Panc1 (cell line): ENCODE results near the gene GABRA4. TPM values are rescaled to one million over a fixed set of nuclear protein-coding genes. Genes with fewer than 3 reads are reported as not detected.

Source experiments
- ATAC-seq: fragments of 200-7000 bp; cut with Tn5 transposase; 2 replicates; pipeline ENCODE4 v1.9.1; 2020; ENCODE audit warnings: mild to moderate bottlenecking, moderate library complexity
- BruUV-seq: library from RNA; stranded (reverse); fragments of 400-500 nt; replicated peaks from 2 replicates; lab custom pipeline; 2021; lab: Mats Ljungman, UMichigan
- CTCF ChIA-PET: fragments of 300-600 bp; sonication (Branson Sonifier 250); formaldehyde crosslinking; loops from one replicate; lab custom pipeline; 2022; ENCODE audit warnings: antibody characterized with exemption; lab: Charles Lee
- POLR2A ChIA-PET: fragments of 300-600 bp; sonication (Branson Sonifier 250); formaldehyde crosslinking; loops from one replicate; lab custom pipeline; 2022; ENCODE audit warnings: antibody characterized with exemption; lab: Charles Lee
- DNase-seq: peaks from one replicate; pipeline ENCODE4 v3.0.0-alpha.2; 2010; ENCODE audit warnings: low read depth, low spot score
- H3K27ac ChIP-seq: 2 replicates; pipeline ENCODE4 v1.5.1; 2011; ENCODE audit warnings: mild to moderate bottlenecking, low read length, inconsistent platforms
- H3K27me3 ChIP-seq: fragments of 200-500 bp; sonication (Bioruptor generic); 2 replicates; pipeline ENCODE4 v1.6.0; 2014; ENCODE audit warnings: low read length, inconsistent platforms; ENCODE audit not compliant: control insufficient read depth, insufficient read depth
- H3K36me3 ChIP-seq: fragments of 200-500 bp; sonication (Bioruptor generic); 2 replicates; pipeline ENCODE4 v1.5.1; 2014; ENCODE audit warnings: inconsistent platforms, mild to moderate bottlenecking, low read length, moderate library complexity; ENCODE audit not compliant: control insufficient read depth, insufficient read depth
- H3K4me1 ChIP-seq: 2 replicates; pipeline ENCODE4 v1.5.1; 2011; ENCODE audit warnings: inconsistent platforms, mild to moderate bottlenecking, low read length, moderate library complexity; ENCODE audit not compliant: control insufficient read depth, insufficient read depth
- H3K4me3 ChIP-seq, 2 experiments: 2 replicates each; pipeline ENCODE4 v1.5.1; 2011 to 2012; ENCODE audit warnings: low read depth in 2 of 2, low read length in 2 of 2, mild to moderate bottlenecking in 2 of 2, inconsistent platforms in 1 of 2, moderate library complexity in 1 of 2
- H3K9me3 ChIP-seq: fragments of 200-500 bp; sonication (Bioruptor generic); 2 replicates; pipeline ENCODE4 v1.5.1; 2014; ENCODE audit warnings: low read depth, mild to moderate bottlenecking, inconsistent platforms, low read length, moderate library complexity; ENCODE audit not compliant: control insufficient read depth, insufficient read depth
- CTCF ChIP-seq: fragments of 450-650 bp; IDR thresholded peaks from 2 replicates; pipeline ENCODE4 v1.5.1; 2017; ENCODE audit warnings: mild to moderate bottlenecking
- POLR2AphosphoS5 ChIP-seq: IDR thresholded peaks from 2 replicates; pipeline ENCODE4 v1.6.1; 2012; ENCODE audit warnings: mild to moderate bottlenecking, low read depth, low read length, moderate library complexity
- SIN3A ChIP-seq: IDR thresholded peaks from 2 replicates; pipeline ENCODE4 v1.6.1; 2012; ENCODE audit warnings: low read depth, mild to moderate bottlenecking, low read length, moderate library complexity, borderline replicate concordance; ENCODE audit not compliant: insufficient read depth
- TCF7L2 ChIP-seq: IDR thresholded peaks from 2 replicates; pipeline ENCODE4 v1.6.1; 2011; ENCODE audit warnings: mild to moderate bottlenecking, low read depth, low read length, inconsistent platforms
- in situ Hi-C: cut with HindIII; loops from 2 replicates; pipeline ENCODE4 v1.10.0; 2016; ENCODE audit warnings: low sequenced_read_pairs, low pct_unique_long_range_greater_than_20kb
- intact Hi-C: fragments of 100-400 bp; cut with micrococcal nuclease; formaldehyde crosslinking; loops from one replicate; pipeline ENCODE4 v1.10.0; 2022; ENCODE audit not compliant: unreplicated experiment
- total RNA-seq: library from RNA; stranded (reverse); gene quantifications from one replicate; pipeline ENCODE4 v1.2.1, GENCODE V29; 2021; ENCODE audit not compliant: unreplicated experiment
- TF ChIP-seq, protein P1 (sequence below), 2 experiments: IDR thresholded peaks; 2 replicates each; pipeline ENCODE4 v1.6.1; 2011 to 2012; ENCODE audit warnings: low read depth in 2 of 2, control low read depth in 1 of 2, low read length in 1 of 2, mild to moderate bottlenecking in 1 of 2, moderate library complexity in 1 of 2; ENCODE audit not compliant: insufficient read depth in 1 of 2

Gene GABRA4
- total RNA-seq, 1 experiment from 2014 or later = not detected

DNA sequence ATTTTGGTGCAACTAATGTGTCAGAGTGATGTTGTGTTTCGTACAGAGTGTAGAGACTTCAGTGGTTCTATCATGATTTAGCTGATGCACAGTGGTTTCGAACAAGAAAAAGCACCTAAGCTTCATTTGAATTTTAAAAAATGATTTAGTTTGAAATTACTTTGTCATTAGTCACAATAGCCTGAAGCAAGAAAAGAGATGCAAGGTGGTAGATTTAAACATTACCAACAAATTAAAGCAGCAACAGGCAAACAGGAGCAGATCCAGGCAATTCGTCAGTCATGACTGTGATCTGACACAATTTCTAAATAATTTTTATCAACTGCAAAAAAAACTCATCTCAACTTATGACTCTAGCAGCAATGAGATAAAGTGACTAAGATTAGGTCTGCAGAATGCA is 59.7 kb downstream of the GABRA4 start:
- H3K27me3 ChIP-seq = no peaks in the 10 kb centered on the region
- H3K4me3 ChIP-seq = no peak overlapping the region
- in situ Hi-C loops = no loop called here
- DNase-seq = no peak
- H3K9me3 ChIP-seq = no peaks in the 10 kb centered on the region
- no peaks in the 10 kb centered on the region for H3K4me1 ChIP-seq
- POLR2A ChIA-PET = no interaction called here
- intact Hi-C loops = no loop called here
- H3K27ac ChIP-seq = no peak overlapping the region
- BruUV-seq = no TSS peak
- H3K36me3 ChIP-seq = no peaks in the 10 kb centered on the region
- no peak for ATAC-seq
- no peak for TF ChIP-seq POLR2AphosphoS5
- no peak for TF ChIP-seq CTCF
- TF ChIP-seq TCF7L2 = no peak
- no peak for TF ChIP-seq SIN3A
- TF ChIP-seq, protein P1, sequence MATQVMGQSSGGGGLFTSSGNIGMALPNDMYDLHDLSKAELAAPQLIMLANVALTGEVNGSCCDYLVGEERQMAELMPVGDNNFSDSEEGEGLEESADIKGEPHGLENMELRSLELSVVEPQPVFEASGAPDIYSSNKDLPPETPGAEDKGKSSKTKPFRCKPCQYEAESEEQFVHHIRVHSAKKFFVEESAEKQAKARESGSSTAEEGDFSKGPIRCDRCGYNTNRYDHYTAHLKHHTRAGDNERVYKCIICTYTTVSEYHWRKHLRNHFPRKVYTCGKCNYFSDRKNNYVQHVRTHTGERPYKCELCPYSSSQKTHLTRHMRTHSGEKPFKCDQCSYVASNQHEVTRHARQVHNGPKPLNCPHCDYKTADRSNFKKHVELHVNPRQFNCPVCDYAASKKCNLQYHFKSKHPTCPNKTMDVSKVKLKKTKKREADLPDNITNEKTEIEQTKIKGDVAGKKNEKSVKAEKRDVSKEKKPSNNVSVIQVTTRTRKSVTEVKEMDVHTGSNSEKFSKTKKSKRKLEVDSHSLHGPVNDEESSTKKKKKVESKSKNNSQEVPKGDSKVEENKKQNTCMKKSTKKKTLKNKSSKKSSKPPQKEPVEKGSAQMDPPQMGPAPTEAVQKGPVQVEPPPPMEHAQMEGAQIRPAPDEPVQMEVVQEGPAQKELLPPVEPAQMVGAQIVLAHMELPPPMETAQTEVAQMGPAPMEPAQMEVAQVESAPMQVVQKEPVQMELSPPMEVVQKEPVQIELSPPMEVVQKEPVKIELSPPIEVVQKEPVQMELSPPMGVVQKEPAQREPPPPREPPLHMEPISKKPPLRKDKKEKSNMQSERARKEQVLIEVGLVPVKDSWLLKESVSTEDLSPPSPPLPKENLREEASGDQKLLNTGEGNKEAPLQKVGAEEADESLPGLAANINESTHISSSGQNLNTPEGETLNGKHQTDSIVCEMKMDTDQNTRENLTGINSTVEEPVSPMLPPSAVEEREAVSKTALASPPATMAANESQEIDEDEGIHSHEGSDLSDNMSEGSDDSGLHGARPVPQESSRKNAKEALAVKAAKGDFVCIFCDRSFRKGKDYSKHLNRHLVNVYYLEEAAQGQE (IDR thresholded peaks at IDR 0.05; ENCODE audit: insufficient read depth in 1 of 2, low read depth in 2 of 2, low read length in 1 of 2) = no peak
- CTCF ChIA-PET = no interaction called here

DNA sequence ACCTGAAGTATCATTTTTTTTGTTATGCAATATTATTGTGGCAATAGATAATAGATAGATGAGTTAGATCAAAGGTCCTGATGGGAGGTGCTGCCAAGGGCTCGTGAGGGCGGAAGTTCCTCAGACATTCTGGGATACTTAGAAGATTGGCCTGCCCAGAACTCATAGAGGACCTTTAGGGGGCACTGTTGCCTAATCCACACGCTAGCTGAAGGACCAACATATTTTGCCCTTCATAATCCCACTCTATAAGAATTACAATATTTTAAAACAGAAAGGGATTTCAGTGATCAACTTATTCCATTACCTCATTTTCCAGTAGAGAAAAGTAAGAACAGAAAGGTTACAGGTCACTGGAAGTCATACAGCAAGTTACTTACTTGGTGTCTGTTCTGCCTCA is 61.4 kb downstream of the GABRA4 start:
- intact Hi-C loops (no loop called here), in situ Hi-C loops (no loop called here)
- no peaks in the 10 kb centered on the region for H3K9me3 ChIP-seq
- CTCF ChIA-PET = no interaction called here
- H3K27me3 ChIP-seq = no peaks in the 10 kb centered on the region; the same call in 1 of the 2 replicates
- BruUV-seq = no TSS peak
- no peak overlapping the region for H3K4me3 ChIP-seq
- ATAC-seq (no peak), DNase-seq (no peak)
- H3K4me1 ChIP-seq = no peaks in the 10 kb centered on the region
- POLR2A ChIA-PET = no interaction called here
- TF ChIP-seq CTCF (peak; percentile 47), TCF7L2 (no peak)
- H3K27ac ChIP-seq = no peak overlapping the region
- H3K36me3 ChIP-seq = no peaks in the 10 kb centered on the region

DNA sequence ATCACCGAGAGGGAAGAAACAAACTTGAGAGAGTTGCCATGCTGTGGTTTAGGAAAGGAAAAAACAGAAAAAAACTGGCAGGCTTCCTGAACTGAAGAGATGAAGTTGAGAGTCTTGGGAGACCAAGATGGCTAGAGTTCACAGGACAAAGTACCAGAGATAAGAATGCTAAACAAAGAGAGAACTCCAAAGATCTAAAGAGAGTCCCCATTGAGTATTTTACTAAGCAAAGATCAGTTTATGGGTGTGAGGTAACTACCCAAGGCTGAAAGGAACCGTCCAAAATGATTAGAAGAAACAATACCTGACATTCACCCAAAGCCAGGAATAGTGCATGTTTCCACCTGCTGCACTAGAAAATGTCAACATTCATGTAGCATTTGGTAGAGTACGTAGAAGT is 62.5 kb downstream of the GABRA4 start:
- DNase-seq = no peak
- no peaks in the 10 kb centered on the region for H3K36me3 ChIP-seq
- H3K4me3 ChIP-seq = no peak overlapping the region
- no TSS peak for BruUV-seq
- intact Hi-C loops (no loop called here), in situ Hi-C loops (no loop called here)
- no peaks in the 10 kb centered on the region for H3K4me1 ChIP-seq
- ATAC-seq = no peak
- POLR2A ChIA-PET = no interaction called here
- CTCF ChIA-PET = no interaction called here
- H3K27me3 ChIP-seq = no peaks in the 10 kb centered on the region; the same call in 1 of the 2 replicates
- H3K9me3 ChIP-seq = no peaks in the 10 kb centered on the region
- TF ChIP-seq SIN3A = no peak
- no peak for TF ChIP-seq POLR2AphosphoS5
- no peak for TF ChIP-seq TCF7L2
- no peak for TF ChIP-seq CTCF
- TF ChIP-seq, protein P1 (IDR thresholded peaks at IDR 0.05; ENCODE audit: insufficient read depth in 1 of 2, low read depth in 2 of 2, low read length in 1 of 2) = no peak
- no peak overlapping the region for H3K27ac ChIP-seq
